ENCODE results near the gene STMN3. TPM values are rescaled to one million over a fixed set of nuclear protein-coding genes. Genes with fewer than 3 reads are reported as not detected.

The STMN3 gene
- 0.43 and 0.76 TPM in 2 replicates for total RNA-seq

DNA sequence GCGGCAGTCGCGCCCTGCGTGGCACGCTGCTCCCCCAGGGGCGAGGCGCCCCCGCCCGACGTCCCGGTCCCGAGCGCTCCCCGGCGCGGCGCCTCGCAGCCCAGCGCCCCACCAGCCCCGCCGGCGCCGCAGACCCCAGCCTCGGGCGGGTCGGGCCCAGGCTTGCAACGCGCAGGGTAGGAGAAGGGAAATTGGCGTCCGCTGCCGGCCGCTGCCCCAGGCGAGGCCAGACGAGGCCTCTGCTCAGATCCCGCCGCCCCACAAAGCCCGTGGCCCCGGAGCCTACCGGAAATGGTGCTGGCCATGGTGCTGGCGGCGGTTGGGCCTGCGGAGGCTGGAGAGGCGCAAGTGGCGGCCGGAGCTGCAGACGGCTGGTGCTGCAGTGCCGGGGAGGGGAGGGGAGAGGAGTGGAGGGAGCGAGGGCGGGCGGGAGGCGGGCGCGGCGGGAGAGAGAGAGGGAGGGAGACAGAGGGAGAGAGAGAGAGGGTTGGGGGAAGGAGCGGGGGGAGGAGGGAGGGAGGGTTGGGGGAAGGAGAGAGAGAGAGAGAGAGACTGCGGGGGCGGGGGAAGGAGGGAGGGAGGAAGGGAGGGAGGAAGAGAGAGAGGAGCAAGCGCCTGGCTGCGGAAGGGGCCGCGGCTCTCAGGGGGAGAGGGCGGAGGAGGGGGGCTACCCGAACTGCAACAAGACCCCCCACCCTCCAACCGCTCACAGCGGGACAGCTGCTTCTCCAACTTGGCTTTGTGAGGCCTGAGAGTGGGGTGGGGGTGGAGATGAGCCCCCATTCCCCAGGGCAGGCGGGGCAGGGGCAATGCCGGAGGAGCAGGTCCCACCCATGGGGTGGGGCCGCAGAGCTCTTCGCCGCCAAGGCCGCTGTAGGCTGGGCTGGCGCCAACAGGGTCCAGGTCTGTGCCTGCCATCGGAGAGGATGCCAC, at the start of gene STMN3:
Gene STMN3, minus strand, starts transcription at position 384 of the 933 bp plus-strand sequence. Its CDS starts 79 bp downstream, at position 305.

DNA sequence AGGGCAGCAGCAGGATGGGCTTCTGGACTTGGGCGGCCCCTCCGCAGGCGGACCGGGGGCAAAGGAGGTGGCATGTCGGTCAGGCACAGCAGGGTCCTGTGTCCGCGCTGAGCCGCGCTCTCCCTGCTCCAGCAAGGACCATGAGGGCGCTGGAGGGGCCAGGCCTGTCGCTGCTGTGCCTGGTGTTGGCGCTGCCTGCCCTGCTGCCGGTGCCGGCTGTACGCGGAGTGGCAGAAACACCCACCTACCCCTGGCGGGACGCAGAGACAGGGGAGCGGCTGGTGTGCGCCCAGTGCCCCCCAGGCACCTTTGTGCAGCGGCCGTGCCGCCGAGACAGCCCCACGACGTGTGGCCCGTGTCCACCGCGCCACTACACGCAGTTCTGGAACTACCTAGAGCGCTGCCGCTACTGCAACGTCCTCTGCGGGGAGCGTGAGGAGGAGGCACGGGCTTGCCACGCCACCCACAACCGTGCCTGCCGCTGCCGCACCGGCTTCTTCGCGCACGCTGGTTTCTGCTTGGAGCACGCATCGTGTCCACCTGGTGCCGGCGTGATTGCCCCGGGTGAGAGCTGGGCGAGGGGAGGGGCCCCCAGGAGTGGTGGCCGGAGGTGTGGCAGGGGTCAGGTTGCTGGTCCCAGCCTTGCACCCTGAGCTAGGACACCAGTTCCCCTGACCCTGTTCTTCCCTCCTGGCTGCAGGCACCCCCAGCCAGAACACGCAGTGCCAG, 43.6 kb upstream of the STMN3 start, which contains the start of gene TNFRSF6B:
Gene TNFRSF6B, plus strand, starts transcription at position 25 of the 729 bp plus-strand sequence. Its CDS starts 116 bp downstream, at position 141.

DNA sequence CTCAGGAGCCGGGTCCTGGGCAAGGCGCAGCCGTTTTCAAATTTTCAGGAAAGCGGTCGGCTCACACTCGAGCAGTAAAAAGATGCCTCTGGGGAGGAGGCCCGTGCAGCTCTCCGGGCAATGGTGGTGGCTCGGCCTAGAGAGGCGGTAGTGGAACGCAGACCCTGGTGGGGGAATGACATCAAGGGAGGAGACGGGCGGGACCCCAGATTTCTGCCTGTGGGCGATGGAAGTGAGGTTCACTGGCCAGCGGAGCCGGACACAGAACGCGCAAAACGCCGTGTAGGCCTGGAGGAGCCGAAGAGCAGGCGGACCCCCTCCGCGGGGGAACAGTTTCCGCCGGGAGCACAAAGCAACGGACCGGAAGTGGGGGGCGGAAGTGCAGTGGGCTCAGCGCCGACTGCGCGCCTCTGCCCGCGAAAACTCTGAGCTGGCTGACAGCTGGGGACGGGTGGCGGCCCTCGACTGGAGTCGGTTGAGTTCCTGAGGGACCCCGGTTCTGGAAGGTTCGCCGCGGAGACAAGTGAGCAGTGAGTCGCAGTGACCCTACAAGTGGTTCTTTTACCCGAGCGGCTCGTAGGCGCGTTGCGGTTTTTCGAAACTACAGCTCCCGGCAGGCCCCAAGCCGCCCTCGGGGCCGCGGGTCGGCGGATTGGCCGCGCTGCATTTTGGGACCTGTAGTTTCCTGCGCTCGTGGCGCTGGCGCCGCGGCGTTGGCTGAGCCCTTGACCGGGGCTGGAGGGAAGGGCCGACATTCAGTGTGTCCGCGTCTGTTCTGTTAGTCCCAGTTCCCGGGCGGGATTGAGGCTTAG, 4.9 kb upstream of the STMN3 start, which contains the start of gene RTEL1:
Gene RTEL1, plus strand, starts transcription at position 376 of the 812 bp plus-strand sequence. CDS start 1,091 bp downstream, outside the sequence.

DNA sequence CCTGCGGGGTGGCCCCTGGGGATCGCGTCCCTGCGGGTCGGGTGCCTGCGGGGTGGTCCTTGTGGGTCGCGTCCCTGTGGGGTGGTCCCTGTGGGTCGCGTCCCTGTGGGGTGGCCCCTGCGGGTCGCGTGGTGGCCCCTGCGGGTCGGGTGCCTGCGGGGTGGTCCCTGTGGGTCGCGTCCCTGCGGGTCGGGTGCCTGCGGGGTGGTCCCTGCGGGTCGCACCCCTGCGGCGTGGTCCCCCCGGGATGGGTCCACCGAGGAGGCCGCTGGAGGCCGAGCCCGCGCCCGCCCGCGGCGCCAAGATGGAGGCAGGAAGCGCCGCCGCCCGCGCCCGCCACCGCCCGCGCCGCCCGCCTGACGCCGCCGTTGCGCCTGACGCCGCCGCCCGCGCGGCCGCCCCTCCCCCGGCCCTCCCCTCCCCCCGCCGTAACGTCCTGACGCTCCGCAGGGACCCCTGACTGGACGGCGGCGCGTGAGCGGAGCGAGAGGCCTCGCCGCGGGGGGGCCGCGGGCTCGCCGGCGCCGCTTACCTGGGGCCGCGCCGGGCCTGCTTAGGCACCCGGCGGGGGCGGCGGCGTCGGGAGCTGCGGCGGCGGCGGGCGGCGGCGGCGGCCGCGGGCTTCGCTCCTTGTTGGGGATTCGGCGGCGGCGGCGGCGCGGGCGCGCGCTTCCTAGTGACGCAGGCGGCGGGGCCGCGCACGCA, 26.6 kb downstream of the STMN3 start, which contains the start of gene GMEB2:
Gene GMEB2, minus strand, starts transcription at position 678 of the 705 bp plus-strand sequence. CDS start 7,704 bp downstream, outside the sequence.

Other genes starting within 250 kb of the STMN3 start
- gene KCNQ2, start 180.8 kb downstream of the STMN3 start, total RNA-seq: not detected in 2 replicates
- 5.8 and 7.9 TPM in 2 replicates for gene EEF1A2, start 154.3 kb downstream of the STMN3 start, total RNA-seq
- 13.2 and 14.0 TPM in 2 replicates for gene PPDPF, start 132.7 kb downstream of the STMN3 start, total RNA-seq
- under 0.01 TPM in 1 of 2 replicates, not detected in the other for gene PTK6, start 116.0 kb downstream of the STMN3 start, total RNA-seq
- not detected in 2 replicates for gene SRMS, start 105.7 kb downstream of the STMN3 start, total RNA-seq
- 1.2 and 2.1 TPM in 2 replicates for gene FNDC11, start 99.3 kb downstream of the STMN3 start, total RNA-seq
- 22.0 and 26.4 TPM in 2 replicates for gene HELZ2, start 79.2 kb downstream of the STMN3 start, total RNA-seq
- 6.0 and 6.9 TPM in 2 replicates for gene GMEB2, start 26.3 kb downstream of the STMN3 start, total RNA-seq
- gene RTEL1, start 4.9 kb upstream of the STMN3 start, total RNA-seq: 4.7 and 5.6 TPM in 2 replicates
- gene TNFRSF6B, start 43.2 kb upstream of the STMN3 start, total RNA-seq: 1.3 and 1.8 TPM in 2 replicates
- gene ARFRP1, start 54.6 kb upstream of the STMN3 start, total RNA-seq: 27.6 and 35.8 TPM in 2 replicates
- 14.4 and 14.6 TPM in 2 replicates for gene ZGPAT, start 54.6 kb upstream of the STMN3 start, total RNA-seq
- 0.86 and 0.87 TPM in 2 replicates for gene LIME1, start 83.2 kb upstream of the STMN3 start, total RNA-seq
- gene SLC2A4RG, start 86.4 kb upstream of the STMN3 start, total RNA-seq: 5.5 and 6.4 TPM in 2 replicates
- 78.5 and 87.3 TPM in 2 replicates for gene ZBTB46, start 177.8 kb upstream of the STMN3 start, total RNA-seq
- gene ABHD16B, start 208.1 kb upstream of the STMN3 start, total RNA-seq: not detected in 2 replicates
- 140 and 150 TPM in 2 replicates for gene TPD52L2, start 211.8 kb upstream of the STMN3 start, total RNA-seq
- 79.2 and 82.8 TPM in 2 replicates for gene DNAJC5, start 241.7 kb upstream of the STMN3 start, total RNA-seq

Measured in dermis lymphatic vessel endothelial cell (primary cell).